Measurements from ENCODE around the gene LRP5.
A peak's percentile ranks its signal among the peaks of the same experiment; 100 is the strongest.
"Not testable (repeated sequence)": the region's sequence is repeated elsewhere in the genome, so short reads cannot be mapped to it uniquely, and the experiment has no call there.

The LRP5 gene

GRCh38 chr11:68454767-68455166 lies 142.4 kb downstream of the LRP5 start:
- no peak for TF ChIP-seq CTCF (IDR thresholded peaks at IDR 0.05)
- H3K4me3 ChIP-seq (ENCODE audit: low read depth in 1 of 2, low read length in 1 of 2) = no peak overlapping the region
- H3K9me3 ChIP-seq = no peaks in the 10 kb centered on the region
- no peaks in the 10 kb centered on the region for H3K36me3 ChIP-seq
- peaks cover 5% of the 10 kb centered on the region for H3K27me3 ChIP-seq
- peaks cover 3 to 4% of the 10 kb centered on the region in 2 experiments for H3K4me1 ChIP-seq (ENCODE audit: control insufficient read depth in 1 of 2, insufficient read depth in 1 of 2, low read depth in 1 of 2, low read length in 1 of 2)
- H3K27ac ChIP-seq = no peak overlapping the region

GRCh38 chr11:68455485-68455884 lies 143.1 kb downstream of the LRP5 start:
- no peak overlapping the region for H3K4me3 ChIP-seq (ENCODE audit: low read depth in 1 of 2, low read length in 1 of 2)
- H3K9me3 ChIP-seq = no peaks in the 10 kb centered on the region
- H3K27me3 ChIP-seq = peaks cover 5% of the 10 kb centered on the region
- no peak for TF ChIP-seq CTCF (IDR thresholded peaks at IDR 0.05)
- H3K4me1 ChIP-seq (ENCODE audit: control insufficient read depth in 1 of 2, insufficient read depth in 1 of 2, low read depth in 1 of 2, low read length in 1 of 2) = peaks cover 5 to 7% of the 10 kb centered on the region in 2 experiments
- H3K27ac ChIP-seq = no peak overlapping the region
- no peaks in the 10 kb centered on the region for H3K36me3 ChIP-seq

- Histone ChIP-seq H3K27me3 (peaks cover 5% of the 10 kb centered on the region), H3K36me3 (no peaks in the 10 kb centered on the region), H3K9me3 (no peaks in the 10 kb centered on the region), H3K27ac (no peak overlapping the region), H3K4me3 (ENCODE audit: low read depth in 1 of 2, low read length in 1 of 2) (no peak overlapping the region), H3K4me1 (ENCODE audit: control insufficient read depth in 1 of 2, insufficient read depth in 1 of 2, low read depth in 1 of 2, low read length in 1 of 2) (peaks cover 15 to 18% of the 10 kb centered on the region in 2 experiments)
- TF ChIP-seq CTCF (IDR thresholded peaks at IDR 0.05) = no peak
These were observed 145.0 kb downstream of the LRP5 start for GRCh38 chr11:68457216-68457897.

GRCh38 chr11:68457898-68458249 lies 145.5 kb downstream of the LRP5 start:
- Histone ChIP-seq H3K36me3 (peaks cover 4% of the 10 kb centered on the region), H3K9me3 (no peaks in the 10 kb centered on the region), H3K27me3 (peaks cover 5% of the 10 kb centered on the region), H3K4me1 (ENCODE audit: control insufficient read depth in 1 of 2, insufficient read depth in 1 of 2, low read depth in 1 of 2, low read length in 1 of 2) (peaks cover 20 to 23% of the 10 kb centered on the region in 2 experiments), H3K4me3 (ENCODE audit: low read depth in 1 of 2, low read length in 1 of 2) (no peak overlapping the region), H3K27ac (no peak overlapping the region)
- no peak for TF ChIP-seq CTCF (IDR thresholded peaks at IDR 0.05)

- not testable (repeated sequence) for H3K4me3 ChIP-seq (ENCODE audit: low read depth in 1 of 2, low read length in 1 of 2)
These were observed 145.9 kb downstream of the LRP5 start for GRCh38 chr11:68458340-68458739.

GRCh38 chr11:68459886-68460740 lies 147.7 kb downstream of the LRP5 start:
- peaks cover under 1% of the 10 kb centered on the region for H3K27me3 ChIP-seq
- TF ChIP-seq CTCF (IDR thresholded peaks at IDR 0.05) = no peak
- peaks cover 24 to 33% of the 10 kb centered on the region in 2 experiments for H3K4me1 ChIP-seq (ENCODE audit: control insufficient read depth in 1 of 2, insufficient read depth in 1 of 2, low read depth in 1 of 2, low read length in 1 of 2)
- no peaks in the 10 kb centered on the region for H3K9me3 ChIP-seq
- peak overlapping the region; percentile 98 for H3K27ac ChIP-seq
- peaks cover 4% of the 10 kb centered on the region for H3K36me3 ChIP-seq
- H3K4me3 ChIP-seq (ENCODE audit: low read depth in 1 of 2, low read length in 1 of 2) = peak overlapping the region; percentile 86 to 94

More at GRCh38 chr11:68458340-68458739, 145.9 kb downstream of the LRP5 start:
- peaks cover 24 to 26% of the 10 kb centered on the region in 2 experiments for H3K4me1 ChIP-seq (ENCODE audit: control insufficient read depth in 1 of 2, insufficient read depth in 1 of 2, low read depth in 1 of 2, low read length in 1 of 2)
- H3K36me3 ChIP-seq, H3K9me3 ChIP-seq, H3K27ac ChIP-seq, H3K27me3 ChIP-seq: not testable (repeated sequence)
